IgD-negative memory B cell (primary cell): ENCODE data around the gene ARMC3. TPM values are rescaled to one million over a fixed set of nuclear protein-coding genes. Genes with fewer than 3 reads are reported as not detected.
A peak's percentile ranks its signal among the peaks of the same experiment; 100 is the strongest.
"Not testable (repeated sequence)": the region's sequence is repeated elsewhere in the genome, so short reads cannot be mapped to it uniquely, and the experiment has no call there.

Experiments used
- H3K27ac Mint-ChIP-seq, 3 donors: one replicate each; pipeline ENCODE4 v1.8.0; 2020 to 2022; ENCODE audit warnings: mild to moderate bottlenecking in 3 of 3, mixed read lengths in 3 of 3, moderate library complexity in 1 of 3
- H3K27me3 Mint-ChIP-seq: one replicate; pipeline ENCODE4 v1.8.0; 2021; ENCODE audit warnings: mixed read lengths
- H3K36me3 Mint-ChIP-seq: one replicate; pipeline ENCODE4 v1.8.0; 2020; ENCODE audit warnings: mild to moderate bottlenecking, mixed read lengths
- H3K4me1 Mint-ChIP-seq, 3 donors: one replicate each; pipeline ENCODE4 v1.8.0; 2020 to 2022; ENCODE audit warnings: mixed read lengths in 3 of 3, mild to moderate bottlenecking in 1 of 3
- H3K4me3 Mint-ChIP-seq, 4 donors: one replicate each; pipeline ENCODE4 v1.8.0; 2020 to 2022; ENCODE audit warnings: mild to moderate bottlenecking in 4 of 4, mixed read lengths in 4 of 4, moderate library complexity in 3 of 4
- H3K9me3 Mint-ChIP-seq, 3 donors: one replicate each; pipeline ENCODE4 v1.8.0; 2020 to 2021; ENCODE audit warnings: mixed read lengths in 3 of 3, mild to moderate bottlenecking in 1 of 3
- polyA plus RNA-seq: library from polyadenylated mRNA; unstranded; fragments of 300-500 nt; fragmentation: Illumina TruSeq; gene quantifications from one replicate; pipeline ENCODE4 v1.2.3, GENCODE V29; 2021

The ARMC3 gene, protein sequence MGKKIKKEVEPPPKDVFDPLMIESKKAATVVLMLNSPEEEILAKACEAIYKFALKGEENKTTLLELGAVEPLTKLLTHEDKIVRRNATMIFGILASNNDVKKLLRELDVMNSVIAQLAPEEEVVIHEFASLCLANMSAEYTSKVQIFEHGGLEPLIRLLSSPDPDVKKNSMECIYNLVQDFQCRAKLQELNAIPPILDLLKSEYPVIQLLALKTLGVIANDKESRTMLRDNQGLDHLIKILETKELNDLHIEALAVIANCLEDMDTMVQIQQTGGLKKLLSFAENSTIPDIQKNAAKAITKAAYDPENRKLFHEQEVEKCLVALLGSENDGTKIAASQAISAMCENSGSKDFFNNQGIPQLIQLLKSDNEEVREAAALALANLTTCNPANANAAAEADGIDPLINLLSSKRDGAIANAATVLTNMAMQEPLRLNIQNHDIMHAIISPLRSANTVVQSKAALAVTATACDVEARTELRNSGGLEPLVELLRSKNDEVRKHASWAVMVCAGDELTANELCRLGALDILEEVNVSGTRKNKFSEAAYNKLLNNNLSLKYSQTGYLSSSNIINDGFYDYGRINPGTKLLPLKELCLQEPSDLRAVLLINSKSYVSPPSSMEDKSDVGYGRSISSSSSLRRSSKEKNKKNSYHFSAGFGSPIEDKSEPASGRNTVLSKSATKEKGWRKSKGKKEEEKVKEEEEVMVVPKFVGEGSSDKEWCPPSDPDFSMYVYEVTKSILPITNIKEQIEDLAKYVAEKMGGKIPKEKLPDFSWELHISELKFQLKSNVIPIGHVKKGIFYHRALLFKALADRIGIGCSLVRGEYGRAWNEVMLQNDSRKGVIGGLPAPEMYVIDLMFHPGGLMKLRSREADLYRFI
- polyA plus RNA-seq = 0.10 TPM

DNA sequence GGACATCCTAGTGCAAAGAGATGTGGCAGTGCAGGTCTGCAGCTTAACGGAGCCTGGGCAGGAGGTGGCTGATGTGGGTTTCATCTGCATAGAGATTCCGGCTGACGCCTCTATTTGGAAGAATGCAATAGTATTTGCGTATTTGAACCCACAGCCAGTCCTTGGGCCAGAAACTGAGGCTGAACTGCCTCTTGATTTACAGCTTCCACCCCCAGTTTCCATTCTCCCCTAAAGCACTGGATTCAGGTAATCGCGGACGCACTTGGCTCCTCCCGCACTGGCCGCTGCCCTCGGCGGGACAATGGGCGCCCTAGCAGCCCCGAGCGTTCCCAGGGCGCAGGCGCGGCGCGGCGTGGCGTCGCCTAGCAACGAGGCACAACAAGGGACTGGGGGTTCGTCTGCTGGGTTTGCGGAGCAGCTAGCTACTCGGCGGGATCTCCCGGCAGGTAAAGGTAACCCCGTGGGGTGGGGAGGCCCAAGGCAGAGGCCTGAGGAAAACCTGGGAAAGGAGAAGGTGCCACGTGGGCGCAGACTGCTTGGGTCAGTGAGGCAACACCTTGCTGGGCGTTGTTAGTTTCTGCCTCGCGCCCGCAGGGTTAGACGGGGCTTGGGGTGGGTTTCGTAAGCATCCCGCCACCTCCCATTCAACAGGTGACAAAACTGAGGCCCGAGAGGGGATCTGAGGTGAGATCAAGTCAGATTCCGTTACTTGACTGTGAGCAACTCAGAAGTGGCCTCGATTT, at the start of gene ARMC3:
TSS of gene ARMC3 (plus strand) at position 393 of the 743 bp plus-strand sequence. CDS start 3,944 bp downstream, outside the sequence.
- peak within 1 kb of the TSS in 2 of 3 donors; percentile 60 to 80 for H3K27ac Mint-ChIP-seq

GRCh38 chr10:22891797-22892196, 36.1 kb upstream of the ARMC3 start:
- H3K4me3 Mint-ChIP-seq = peak overlapping the region in 1 of 4 donors; percentile 15
- H3K9me3 Mint-ChIP-seq = peaks cover 2 to 42% (median 35%) of the 10 kb centered on the region in 3 donors
- no peak overlapping the region for H3K27ac Mint-ChIP-seq
- H3K27me3 Mint-ChIP-seq = no peaks in the 10 kb centered on the region
- H3K36me3 Mint-ChIP-seq = no peaks in the 10 kb centered on the region
- no peaks in the 10 kb centered on the region for H3K4me1 Mint-ChIP-seq

More for the DNA sequence above, at the start of gene ARMC3:
- no peaks in the 10 kb centered on the region for H3K27me3 Mint-ChIP-seq
- peak within 1 kb of the TSS in 1 of 4 donors; percentile 25 for H3K4me3 Mint-ChIP-seq
- peaks cover 0 to 6% (median 0%) of the 10 kb centered on the region in 3 donors for H3K9me3 Mint-ChIP-seq
- H3K4me1 Mint-ChIP-seq = peaks cover 13 to 17% (median 17%) of the 10 kb centered on the region in 3 donors
- no peaks in the 10 kb centered on the region for H3K36me3 Mint-ChIP-seq

- peaks cover 0 to 23% (median 22%) of the 10 kb centered on the region in 3 donors for H3K9me3 Mint-ChIP-seq
- H3K27me3 Mint-ChIP-seq = no peaks in the 10 kb centered on the region
- H3K36me3 Mint-ChIP-seq = no peaks in the 10 kb centered on the region
- no peak overlapping the region for H3K4me3 Mint-ChIP-seq
- no peaks in the 10 kb centered on the region for H3K4me1 Mint-ChIP-seq
- no peak overlapping the region for H3K27ac Mint-ChIP-seq
Measured at GRCh38 chr10:22893781-22894180, 34.1 kb upstream of the ARMC3 start.

GRCh38 chr10:22894714-22895113, 33.1 kb upstream of the ARMC3 start:
- no peak overlapping the region for H3K27ac Mint-ChIP-seq
- H3K4me3 Mint-ChIP-seq = no peak overlapping the region
- no peaks in the 10 kb centered on the region for H3K27me3 Mint-ChIP-seq
- H3K4me1 Mint-ChIP-seq = no peaks in the 10 kb centered on the region
- peaks cover 0 to 23% (median 22%) of the 10 kb centered on the region in 3 donors for H3K9me3 Mint-ChIP-seq
- H3K36me3 Mint-ChIP-seq = no peaks in the 10 kb centered on the region

GRCh38 chr10:22895252-22895651, 32.6 kb upstream of the ARMC3 start:
- no peak overlapping the region for H3K4me3 Mint-ChIP-seq
- H3K27me3 Mint-ChIP-seq = no peaks in the 10 kb centered on the region
- no peak overlapping the region for H3K27ac Mint-ChIP-seq
- H3K9me3 Mint-ChIP-seq = peaks cover 0 to 23% (median 22%) of the 10 kb centered on the region in 3 donors
- no peaks in the 10 kb centered on the region for H3K4me1 Mint-ChIP-seq
- no peaks in the 10 kb centered on the region for H3K36me3 Mint-ChIP-seq

- Mint-ChIP-seq H3K27me3 (peaks cover 3% of the 10 kb centered on the region), H3K4me3 (no peak overlapping the region), H3K9me3 (peaks cover 0 to 15% (median 11%) of the 10 kb centered on the region in 3 donors), H3K36me3 (no peaks in the 10 kb centered on the region), H3K4me1 (no peaks in the 10 kb centered on the region), H3K27ac (no peak overlapping the region)
Measured at GRCh38 chr10:22897371-22897770, 30.5 kb upstream of the ARMC3 start.

GRCh38 chr10:22899307-22899706, 28.5 kb upstream of the ARMC3 start:
- Mint-ChIP-seq H3K36me3 (no peaks in the 10 kb centered on the region), H3K4me3 (peak overlapping the region in 1 of 4 donors; percentile 23), H3K4me1 (no peaks in the 10 kb centered on the region), H3K27me3 (peaks cover 3% of the 10 kb centered on the region), H3K9me3 (peaks cover 0 to 8% (median 5%) of the 10 kb centered on the region in 3 donors), H3K27ac (no peak overlapping the region)

DNA sequence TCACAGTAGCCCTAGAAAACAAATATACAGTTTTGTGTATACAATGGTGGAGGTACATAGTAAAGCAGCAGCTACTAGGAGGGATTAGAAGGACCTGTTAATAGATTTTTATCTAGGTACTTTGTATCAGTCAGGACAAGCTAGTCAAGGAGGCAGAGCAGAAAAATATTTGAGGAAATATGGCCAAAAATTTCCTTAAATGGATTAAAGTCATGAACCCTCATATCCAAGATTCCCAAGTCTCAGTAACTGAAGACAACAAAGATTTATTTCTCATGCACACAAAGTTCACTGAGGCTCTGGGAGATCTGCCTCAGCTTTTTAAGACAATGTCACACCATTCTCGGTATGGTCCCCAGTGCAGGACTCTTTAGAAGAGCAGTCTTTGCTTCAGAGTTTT, 28.1 kb upstream of the ARMC3 start:
- Mint-ChIP-seq H3K27me3 (peaks cover 3% of the 10 kb centered on the region), H3K4me3 (no peak overlapping the region), H3K36me3 (no peaks in the 10 kb centered on the region), H3K4me1 (no peaks in the 10 kb centered on the region), H3K9me3 (peaks cover 0 to 11% (median 5%) of the 10 kb centered on the region in 3 donors), H3K27ac (no peak overlapping the region)

- Mint-ChIP-seq H3K36me3 (no peaks in the 10 kb centered on the region), H3K9me3 (peaks cover 0 to 18% (median 8%) of the 10 kb centered on the region in 3 donors), H3K27me3 (peaks cover 6% of the 10 kb centered on the region), H3K4me1 (no peaks in the 10 kb centered on the region), H3K4me3 (no peak overlapping the region), H3K27ac (no peak overlapping the region)
Measured at GRCh38 chr10:22900841-22901601, 26.8 kb upstream of the ARMC3 start.

DNA sequence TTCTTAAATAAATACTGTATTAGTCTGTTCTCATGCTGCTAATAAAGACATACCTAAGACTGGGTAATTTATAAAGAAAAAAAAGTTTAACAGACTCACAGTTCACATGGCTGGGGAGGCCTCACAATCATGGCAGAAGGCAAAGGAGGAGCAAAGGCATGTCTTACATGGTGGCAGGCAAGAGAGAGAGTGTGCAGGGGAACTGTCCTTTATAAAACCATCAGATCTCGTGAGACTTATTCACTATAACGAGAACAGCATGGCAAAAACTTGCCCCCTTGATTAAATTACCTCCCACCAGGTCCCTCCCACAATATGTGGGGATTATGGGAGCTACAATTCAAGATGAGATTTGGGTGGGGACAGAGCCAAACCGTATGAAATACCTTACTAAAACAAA, 25.7 kb upstream of the ARMC3 start:
- not testable (repeated sequence) for H3K36me3 Mint-ChIP-seq, H3K4me1 Mint-ChIP-seq, H3K4me3 Mint-ChIP-seq, H3K27me3 Mint-ChIP-seq, H3K27ac Mint-ChIP-seq
- peaks cover 0 to 18% (median 8%) of the 10 kb centered on the region in 3 donors for H3K9me3 Mint-ChIP-seq

DNA sequence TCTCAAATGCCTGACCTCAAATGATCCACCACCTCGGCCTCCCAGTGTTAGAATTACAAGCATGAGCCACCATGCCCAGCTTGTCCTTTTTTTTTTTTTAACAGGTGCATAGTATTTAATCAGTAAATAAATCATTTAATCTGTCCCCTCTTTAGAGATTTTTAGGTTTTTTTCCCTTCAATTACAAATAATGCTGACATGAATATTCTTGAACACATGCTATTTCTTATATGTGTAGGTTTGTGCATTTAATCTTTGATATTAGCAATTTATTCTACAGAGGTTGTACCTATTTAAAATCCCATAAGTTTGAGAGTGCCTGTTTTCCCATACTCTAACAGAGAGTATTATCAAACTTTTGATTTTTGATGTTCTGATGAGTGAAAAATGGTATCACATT, 24.2 kb upstream of the ARMC3 start:
- no peak overlapping the region for H3K4me3 Mint-ChIP-seq
- H3K9me3 Mint-ChIP-seq = peaks cover 4 to 29% (median 7%) of the 10 kb centered on the region in 3 donors
- no peaks in the 10 kb centered on the region for H3K36me3 Mint-ChIP-seq
- no peaks in the 10 kb centered on the region for H3K4me1 Mint-ChIP-seq
- H3K27me3 Mint-ChIP-seq = peaks cover 6% of the 10 kb centered on the region
- H3K27ac Mint-ChIP-seq = no peak overlapping the region

DNA sequence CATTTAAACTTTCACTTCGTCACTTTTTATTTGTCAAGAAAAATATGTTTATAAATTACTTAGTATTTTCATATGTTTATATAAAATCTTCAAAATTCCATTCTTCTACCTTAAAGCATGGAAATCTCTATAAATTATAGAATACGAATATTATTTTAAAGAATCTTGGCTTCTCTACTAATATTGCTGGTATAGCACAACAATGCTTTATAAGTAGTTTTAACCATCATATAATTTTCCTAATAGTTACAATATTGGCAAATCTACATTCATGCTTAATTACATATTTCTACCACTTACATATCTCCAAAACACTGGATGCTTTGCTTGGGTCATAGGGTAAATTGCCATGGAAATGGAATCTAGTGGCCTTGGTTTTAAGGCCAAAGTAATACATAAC, 21.1 kb upstream of the ARMC3 start:
- no peak overlapping the region for H3K4me3 Mint-ChIP-seq
- peaks cover 12 to 41% (median 12%) of the 10 kb centered on the region in 3 donors for H3K9me3 Mint-ChIP-seq
- H3K4me1 Mint-ChIP-seq = no peaks in the 10 kb centered on the region
- peaks cover 4% of the 10 kb centered on the region for H3K27me3 Mint-ChIP-seq
- no peaks in the 10 kb centered on the region for H3K36me3 Mint-ChIP-seq
- H3K27ac Mint-ChIP-seq = no peak overlapping the region

DNA sequence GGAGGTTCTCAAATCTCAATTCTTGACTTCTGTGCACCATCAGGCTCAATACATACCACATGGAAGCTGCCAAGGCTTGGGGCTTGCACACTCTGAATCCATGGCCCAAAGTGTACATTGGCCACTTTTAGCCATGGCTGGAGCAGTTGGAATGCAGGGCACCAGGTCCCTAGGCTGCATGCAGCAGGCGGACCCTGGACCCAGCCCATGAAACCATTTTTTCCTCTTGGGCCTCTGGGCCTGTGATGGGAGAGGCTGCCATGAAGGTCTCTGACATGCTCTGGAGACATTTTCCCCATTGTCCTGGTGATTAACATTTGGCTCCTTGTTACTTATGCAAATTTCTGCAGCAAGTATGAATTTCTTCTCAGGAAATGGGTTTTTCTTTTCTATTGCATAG, 19.0 kb upstream of the ARMC3 start:
- Mint-ChIP-seq H3K27ac (no peak overlapping the region), H3K4me1 (no peaks in the 10 kb centered on the region), H3K27me3 (peaks cover 3% of the 10 kb centered on the region), H3K36me3 (no peaks in the 10 kb centered on the region), H3K9me3 (peaks cover 12 to 36% (median 15%) of the 10 kb centered on the region in 3 donors), H3K4me3 (no peak overlapping the region)

DNA sequence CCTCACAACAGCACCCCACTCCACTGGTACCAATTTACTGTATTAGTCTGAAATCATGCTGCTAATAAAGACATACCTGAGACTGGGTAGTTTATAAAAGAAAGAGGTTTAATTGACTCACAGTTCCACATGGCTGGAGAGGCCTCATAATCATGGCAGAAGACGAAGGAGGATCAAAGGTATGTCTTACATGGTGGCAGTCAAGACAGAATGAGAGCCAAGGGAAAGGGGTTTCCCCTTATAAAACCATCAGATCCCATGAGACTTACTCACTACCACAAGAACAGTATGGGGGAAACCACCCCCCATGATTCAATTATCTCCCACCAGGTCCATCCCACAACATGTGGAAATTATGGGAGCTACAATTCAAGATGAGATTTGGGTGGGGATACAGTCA, 18.2 kb upstream of the ARMC3 start:
- not testable (repeated sequence) for H3K27me3 Mint-ChIP-seq, H3K4me3 Mint-ChIP-seq, H3K36me3 Mint-ChIP-seq, H3K4me1 Mint-ChIP-seq
- peak overlapping the region in 1 of 3 donors; percentile 2 for H3K27ac Mint-ChIP-seq
- H3K9me3 Mint-ChIP-seq = peaks cover 12 to 34% (median 15%) of the 10 kb centered on the region in 3 donors
